DOHH2 (cell line): ENCODE data around the gene MCC.

Experiments
- CTCF ChIP-seq: fragments of 200-600 bp; sonication (generic); IDR thresholded peaks from one replicate; pipeline ENCODE4 v1.5.1; 2014; ENCODE audit warnings: antibody characterized with exemption, mild to moderate bottlenecking, low read depth, low read length; ENCODE audit not compliant: poor library complexity, severe bottlenecking
- EZH2phosphoT487 ChIP-seq: fragments of 200-600 bp; sonication (generic); IDR thresholded peaks from 2 replicates; pipeline ENCODE4 v1.6.1; 2017; ENCODE audit warnings: borderline replicate concordance, mild to moderate bottlenecking, antibody characterized with exemption, low read length, moderate library complexity, mixed read lengths

- no peak for TF ChIP-seq CTCF
- no peak for TF ChIP-seq EZH2phosphoT487
Observed at GRCh38 chr5:113119246-113119924, 368.9 kb downstream of the MCC start.
